Mammary epithelial cell (primary cell): ENCODE measurements around the gene GPR26.

ENCODE experiments used
- CTCF ChIP-seq, 2 donors: IDR thresholded peaks in 1 of 2; conservative IDR thresholded peaks in 1 of 2; 2 replicates each; pipeline ENCODE4 v1.5.1; 2011 to 2012; ENCODE audit warnings: inconsistent platforms in 2 of 2, low read length in 2 of 2, mild to moderate bottlenecking in 2 of 2, control low read depth in 1 of 2, low read depth in 1 of 2; ENCODE audit not compliant: insufficient read depth in 1 of 2; ENCODE audit errors: extremely low read depth in 1 of 2
- EZH2 ChIP-seq: IDR thresholded peaks from 2 replicates; pipeline ENCODE4 v1.6.1; 2012; ENCODE audit warnings: low read length, inconsistent platforms, borderline replicate concordance

GRCh38 chr10:123649676-123650075 lies 16.5 kb upstream of the GPR26 start:
- no peak for TF ChIP-seq CTCF (conservative IDR thresholded peaks at IDR 0.05 in 1 of 2, IDR thresholded peaks at IDR 0.05 in 1 of 2; ENCODE audit: extremely low read depth in 1 of 2, insufficient read depth in 1 of 2, low read depth in 1 of 2, low read length in 2 of 2)
- no peak for TF ChIP-seq EZH2
